CD4-positive, alpha-beta T cell (primary cell): ENCODE data around the gene MAST4. TPM values are rescaled to one million over a fixed set of nuclear protein-coding genes. Genes with fewer than 3 reads are reported as not detected.

ENCODE experiments used
- ATAC-seq: fragments of 200-7000 bp; cut with Tn5 transposase; one replicate; pipeline ENCODE4 v1.10.0; 2022; ENCODE audit warnings: mild to moderate bottlenecking; ENCODE audit not compliant: poor library complexity
- CTCF ChIA-PET: fragments of 350-600 bp; sonication (Branson Sonifier 250); formaldehyde crosslinking; loops from one replicate; lab custom pipeline; 2021; ENCODE audit warnings: antibody characterized with exemption, inconsistent platforms; lab: Charles Lee
- POLR2A ChIA-PET: fragments of 350-600 bp; sonication (Branson Sonifier 250); formaldehyde crosslinking; loops from one replicate; lab custom pipeline; 2021; ENCODE audit warnings: antibody characterized with exemption, inconsistent platforms; lab: Charles Lee
- DNase-seq, 14 experiments: peaks; one replicate each; pipeline ENCODE4 v3.0.0-alpha.2; 2013 to 2020; ENCODE audit warnings: mixed read lengths in 2 of 14
- H3K27ac ChIP-seq, 2 donors: one replicate each; pipeline versions ENCODE4 v1.5.1 to v1.7.0; 2013; ENCODE audit warnings: low read length in 2 of 2, low read depth in 1 of 2, mild to moderate bottlenecking in 1 of 2
- H3K27me3 ChIP-seq, 2 experiments: 1 replicate in 1 of 2; 2 replicates in 1 of 2; pipeline versions ENCODE4 v1.6.1 to v1.7.0; 2013; ENCODE audit warnings: low read length in 2 of 2, control low read depth in 1 of 2, mild to moderate bottlenecking in 1 of 2, moderate library complexity in 1 of 2; ENCODE audit not compliant: insufficient read depth in 2 of 2, control insufficient read depth in 1 of 2
- H3K36me3 ChIP-seq: one replicate; pipeline ENCODE4 v1.6.1; 2013; ENCODE audit warnings: low read length, control low read depth; ENCODE audit not compliant: insufficient read depth
- H3K4me1 ChIP-seq: one replicate; pipeline ENCODE4 v1.6.1; 2013; ENCODE audit warnings: low read length, control low read depth; ENCODE audit not compliant: insufficient read depth
- H3K4me3 ChIP-seq: one replicate; pipeline ENCODE4 v1.5.1; 2013; ENCODE audit warnings: mild to moderate bottlenecking, low read length, moderate library complexity
- H3K9me3 ChIP-seq, 2 experiments: 1 replicate in 1 of 2; 2 replicates in 1 of 2; pipeline versions ENCODE4 v1.6.1 to v1.7.0; 2013; ENCODE audit warnings: low read length in 2 of 2, mild to moderate bottlenecking in 2 of 2, control low read depth in 1 of 2, moderate library complexity in 1 of 2; ENCODE audit not compliant: control insufficient read depth in 1 of 2, insufficient read depth in 1 of 2
- H3K27ac Mint-ChIP-seq: one replicate; pipeline ENCODE4 v1.8.0; 2020; ENCODE audit warnings: mixed read lengths
- H3K27me3 Mint-ChIP-seq: one replicate; pipeline ENCODE4 v1.8.0; 2021; ENCODE audit warnings: mixed read lengths
- H3K36me3 Mint-ChIP-seq: one replicate; pipeline ENCODE4 v1.8.0; 2021; ENCODE audit warnings: low read depth, mixed read lengths
- H3K4me1 Mint-ChIP-seq: one replicate; pipeline ENCODE4 v1.8.0; 2021; ENCODE audit warnings: low read depth, mixed read lengths
- H3K4me3 Mint-ChIP-seq: one replicate; pipeline ENCODE4 v1.8.0; 2020; ENCODE audit warnings: mild to moderate bottlenecking, mixed read lengths
- H3K9me3 Mint-ChIP-seq: one replicate; pipeline ENCODE4 v1.8.0; 2020; ENCODE audit warnings: mixed read lengths
- CTCF ChIP-seq: fragments of 200-600 bp; IDR thresholded peaks from one replicate; pipeline ENCODE4 v1.8.0; 2022; ENCODE audit warnings: antibody characterized with exemption, mild to moderate bottlenecking
- intact Hi-C, 2 experiments: fragments of 100-400 bp; cut with DNase I in 1 of 2; cut with micrococcal nuclease in 1 of 2; formaldehyde crosslinking; loops; one replicate each; pipeline versions ENCODE4 v1.15.1 to v1.9.0; 2023 to 2025; cut with DNase I, micrococcal nuclease
- total RNA-seq, 174 experiments: library from RNA in 2 of 174; stranded (reverse) in 2 of 174; gene quantifications; one replicate each; pipeline ENCODE4 v1.2.3 and lab custom pipeline; 2021 to 2026

Gene MAST4
- total RNA-seq, 2 experiments from 2014 or later = 21.3 to 21.6 TPM

- H3K9me3 Mint-ChIP-seq = no peaks in the 10 kb centered on the region
- no peaks in the 10 kb centered on the region for H3K27me3 Mint-ChIP-seq
- POLR2A ChIA-PET = no interaction called here
- H3K27ac Mint-ChIP-seq = no peak overlapping the region
- no peak for TF ChIP-seq CTCF
- Histone ChIP-seq H3K27ac (no peak overlapping the region), H3K27me3 (no peaks in the 10 kb centered on the region), H3K9me3 (no peaks in the 10 kb centered on the region), H3K4me1 (no peaks in the 10 kb centered on the region), H3K4me3 (no peak overlapping the region), H3K36me3 (no peaks in the 10 kb centered on the region)
- CTCF ChIA-PET = no interaction called here
- DNase-seq (no peak), ATAC-seq (no peak)
- H3K4me3 Mint-ChIP-seq = no peak overlapping the region
- no peaks in the 10 kb centered on the region for H3K4me1 Mint-ChIP-seq
- no peaks in the 10 kb centered on the region for H3K36me3 Mint-ChIP-seq
- intact Hi-C loops = no loop called here
These were observed 51.1 kb downstream of the MAST4 start for GRCh38 chr5:66647146-66647856.

- intact Hi-C loops = no loop called here
- Histone ChIP-seq H3K27me3 (no peaks in the 10 kb centered on the region), H3K27ac (no peak overlapping the region), H3K4me1 (no peaks in the 10 kb centered on the region), H3K36me3 (no peaks in the 10 kb centered on the region), H3K9me3 (no peaks in the 10 kb centered on the region), H3K4me3 (no peak overlapping the region)
- H3K36me3 Mint-ChIP-seq = no peaks in the 10 kb centered on the region
- TF ChIP-seq CTCF = no peak
- no peaks in the 10 kb centered on the region for H3K4me1 Mint-ChIP-seq
- no peaks in the 10 kb centered on the region for H3K27me3 Mint-ChIP-seq
- no peak overlapping the region for H3K4me3 Mint-ChIP-seq
- H3K9me3 Mint-ChIP-seq = no peaks in the 10 kb centered on the region
- ChIA-PET POLR2A (interaction anchor here (0.9 kb wide), 1 partner anchor 21 kb away, joined by 3 read pairs; no protein-coding TSS in a partner anchor), CTCF (no interaction called here)
- ATAC-seq (no peak), DNase-seq (no peak)
- no peak overlapping the region for H3K27ac Mint-ChIP-seq
These were observed 56.6 kb downstream of the MAST4 start for GRCh38 chr5:66652818-66653217.

GRCh38 chr5:66653325-66653724, 57.1 kb downstream of the MAST4 start:
- no peak for TF ChIP-seq CTCF
- no peaks in the 10 kb centered on the region for H3K36me3 Mint-ChIP-seq
- no peaks in the 10 kb centered on the region for H3K9me3 Mint-ChIP-seq
- H3K27ac Mint-ChIP-seq = no peak overlapping the region
- CTCF ChIA-PET = no interaction called here
- no peaks in the 10 kb centered on the region for H3K27me3 Mint-ChIP-seq
- H3K27ac ChIP-seq = no peak overlapping the region
- no peaks in the 10 kb centered on the region for H3K27me3 ChIP-seq
- ATAC-seq (no peak), DNase-seq (no peak)
- H3K4me3 Mint-ChIP-seq = no peak overlapping the region
- POLR2A ChIA-PET = no interaction called here
- H3K36me3 ChIP-seq = no peaks in the 10 kb centered on the region
- no peaks in the 10 kb centered on the region for H3K4me1 Mint-ChIP-seq
- H3K4me1 ChIP-seq = no peaks in the 10 kb centered on the region
- no peak overlapping the region for H3K4me3 ChIP-seq
- intact Hi-C loops = no loop called here
- H3K9me3 ChIP-seq = no peaks in the 10 kb centered on the region
